ENCODE data around the gene TGFBR3.

Gene TGFBR3

DNA sequence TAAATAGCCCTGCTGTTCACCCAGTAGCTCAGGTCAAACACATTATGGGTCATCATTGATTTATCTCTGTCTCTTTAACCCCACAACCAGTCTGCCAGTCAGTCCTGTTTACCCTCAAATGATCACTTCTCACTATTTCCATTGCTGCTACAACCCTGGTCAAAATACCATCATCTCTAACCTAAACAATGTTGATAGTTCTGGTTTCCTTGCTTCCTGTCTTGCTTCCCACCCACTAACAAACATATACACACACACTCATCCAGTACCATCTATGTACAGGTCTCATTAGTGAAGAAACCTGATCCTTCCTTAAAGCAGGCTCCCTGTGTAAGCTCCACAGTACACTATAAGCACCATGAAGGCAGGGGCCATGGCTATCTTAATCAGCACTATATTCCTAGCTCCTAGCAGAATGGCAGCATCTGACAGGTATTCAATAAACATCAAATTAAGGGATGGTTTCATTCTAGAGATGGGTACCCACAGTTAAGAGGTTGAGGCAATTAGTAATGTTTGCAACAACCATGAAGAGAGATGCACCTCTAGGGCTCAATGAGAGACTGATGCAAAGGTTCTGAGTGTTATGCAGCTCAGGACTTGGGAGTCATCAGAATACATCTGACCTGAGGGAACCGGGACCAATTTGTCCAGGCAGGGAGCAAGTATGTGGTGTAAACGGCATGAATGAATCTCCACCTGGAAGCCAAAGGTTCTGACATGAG lies 10.0 kb upstream of the TGFBR3 start:
- DNase-seq (ENCODE audit: low spot score in 2 of 2): no peak
- in situ Hi-C loops (cut with MboI; ENCODE audit: low sequenced_read_pairs): no loop called here

GRCh38 chr1:91894036-91894761 lies 8.2 kb upstream of the TGFBR3 start:
- no peaks in the 10 kb centered on the region for H3K36me3 ChIP-seq (replicated peaks)
- DNase-seq (ENCODE audit: low spot score in 2 of 2): no peak
- no peaks in the 10 kb centered on the region for H3K9me3 ChIP-seq
- no peaks in the 10 kb centered on the region for H3K27me3 ChIP-seq (ENCODE audit: low read depth)
- no peak overlapping the region for H3K4me3 ChIP-seq
- H3K4me1 ChIP-seq: peaks cover 11% of the 10 kb centered on the region
- in situ Hi-C loops (cut with MboI; ENCODE audit: low sequenced_read_pairs): no loop called here

More for the DNA sequence above, 10.0 kb upstream of the TGFBR3 start:
- Histone ChIP-seq H3K9me3 (no peaks in the 10 kb centered on the region), H3K36me3 (replicated peaks) (no peaks in the 10 kb centered on the region), H3K4me3 (no peak overlapping the region), H3K4me1 (peaks cover 11% of the 10 kb centered on the region), H3K27me3 (ENCODE audit: low read depth) (no peaks in the 10 kb centered on the region)

- in situ Hi-C loops (cut with MboI; ENCODE audit: low sequenced_read_pairs): no loop called here
Observed at GRCh38 chr1:91891969-91892368, 6.0 kb upstream of the TGFBR3 start.

DNA sequence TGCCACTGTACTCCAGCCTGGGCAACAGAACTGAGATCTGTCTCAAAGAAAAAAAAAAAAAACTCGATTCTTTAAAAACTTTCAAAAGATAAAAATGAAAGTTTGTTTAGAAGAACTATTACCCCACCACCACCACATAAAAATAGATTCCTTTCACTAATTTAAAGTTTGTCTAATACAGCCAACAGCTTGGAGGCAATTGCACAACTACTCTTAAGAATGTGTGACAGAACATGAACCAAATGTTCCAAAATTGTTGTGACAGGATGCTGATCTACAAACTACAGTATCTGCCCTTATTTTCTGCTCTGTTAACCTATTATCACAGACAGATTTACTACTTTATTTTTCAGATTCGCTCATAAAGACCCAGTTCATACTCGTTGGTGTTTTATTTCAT lies 5.5 kb upstream of the TGFBR3 start:
- Histone ChIP-seq H3K27me3 (ENCODE audit: low read depth) (no peaks in the 10 kb centered on the region), H3K36me3 (replicated peaks) (no peaks in the 10 kb centered on the region), H3K9me3 (no peaks in the 10 kb centered on the region), H3K4me1 (no peaks in the 10 kb centered on the region; the same call in 1 of the 2 replicates), H3K4me3 (no peak overlapping the region)
- DNase-seq (ENCODE audit: low spot score in 2 of 2): no peak
- in situ Hi-C loops (cut with MboI; ENCODE audit: low sequenced_read_pairs): no loop called here

More at GRCh38 chr1:91891969-91892368, 6.0 kb upstream of the TGFBR3 start:
- Histone ChIP-seq H3K9me3 (no peaks in the 10 kb centered on the region), H3K36me3 (replicated peaks) (no peaks in the 10 kb centered on the region), H3K4me1 (peaks cover 5% of the 10 kb centered on the region), H3K4me3 (no peak overlapping the region), H3K27me3 (ENCODE audit: low read depth) (no peaks in the 10 kb centered on the region)
- DNase-seq (ENCODE audit: low spot score in 2 of 2): no peak

GRCh38 chr1:91889717-91890459 lies 3.9 kb upstream of the TGFBR3 start:
- no peak for DNase-seq (ENCODE audit: low spot score in 2 of 2)
- no peaks in the 10 kb centered on the region for H3K9me3 ChIP-seq

GRCh38 chr1:91885213-91885715 lies 687 bp downstream of the TGFBR3 start:
- Histone ChIP-seq H3K27me3 (ENCODE audit: low read depth) (no peaks in the 10 kb centered on the region), H3K4me1 (no peaks in the 10 kb centered on the region; the same call in none of the 2 replicates), H3K36me3 (replicated peaks) (no peaks in the 10 kb centered on the region), H3K4me3 (peak overlapping the region; percentile 66), H3K9me3 (no peaks in the 10 kb centered on the region)
- in situ Hi-C loops (cut with MboI; ENCODE audit: low sequenced_read_pairs): no loop called here
- DNase-seq (ENCODE audit: low spot score in 2 of 2): peak in 1 of 2 experiments; percentile 36

More at GRCh38 chr1:91889717-91890459, 3.9 kb upstream of the TGFBR3 start:
- Histone ChIP-seq H3K4me3 (no peak overlapping the region), H3K4me1 (no peaks in the 10 kb centered on the region; the same call in 1 of the 2 replicates), H3K27me3 (ENCODE audit: low read depth) (no peaks in the 10 kb centered on the region), H3K36me3 (replicated peaks) (no peaks in the 10 kb centered on the region)
- in situ Hi-C loops (cut with MboI; ENCODE audit: low sequenced_read_pairs): no loop called here

DNA sequence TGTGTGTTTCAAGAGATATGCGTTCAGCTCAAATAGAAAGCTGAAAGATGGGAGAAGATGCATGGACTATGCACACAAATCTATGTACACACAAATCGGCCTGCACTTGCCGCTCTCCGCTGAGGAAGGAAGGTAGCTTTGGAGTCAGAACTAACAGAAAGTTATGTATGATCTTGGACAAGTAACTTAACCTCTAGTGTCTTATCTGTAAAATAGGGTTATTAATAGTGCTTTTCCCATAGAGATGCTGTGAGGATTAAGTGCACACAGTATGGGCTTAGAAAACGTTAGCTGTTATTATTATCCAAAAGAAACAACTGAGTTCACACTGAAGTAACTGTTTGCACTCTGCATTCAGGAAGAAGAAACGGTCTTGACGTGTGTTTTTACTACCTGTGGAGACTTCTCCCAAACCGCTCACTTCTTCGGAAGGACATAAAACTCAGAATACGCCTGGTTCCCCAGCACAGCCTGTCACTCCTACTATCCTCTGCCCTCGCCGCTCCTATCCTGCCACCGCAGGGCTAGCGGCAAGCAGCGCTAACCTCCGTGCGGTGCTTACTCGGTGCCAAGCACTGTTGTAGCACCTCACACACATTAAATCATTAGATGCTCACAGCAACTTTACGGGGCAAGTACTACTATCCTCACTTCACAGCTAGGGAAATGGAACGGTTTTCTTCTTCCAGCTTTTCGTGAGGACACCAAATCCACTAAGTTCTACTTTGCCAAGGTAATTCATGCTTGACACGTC lies 1.3 kb downstream of the TGFBR3 start:
- Histone ChIP-seq H3K4me1 (no peaks in the 10 kb centered on the region; the same call in none of the 2 replicates), H3K36me3 (replicated peaks) (no peaks in the 10 kb centered on the region), H3K4me3 (peak overlapping the region; percentile 66), H3K27me3 (ENCODE audit: low read depth) (no peaks in the 10 kb centered on the region), H3K9me3 (no peaks in the 10 kb centered on the region)
- in situ Hi-C loops (cut with MboI; ENCODE audit: low sequenced_read_pairs): no loop called here
- DNase-seq (ENCODE audit: low spot score in 2 of 2): peak in 1 of 2 experiments; percentile 43

- H3K27me3 ChIP-seq (ENCODE audit: low read depth): no peaks in the 10 kb centered on the region
- no peak overlapping the region for H3K4me3 ChIP-seq
- peak in 1 of 2 experiments; percentile 36 for DNase-seq (ENCODE audit: low spot score in 2 of 2)
- in situ Hi-C loops (cut with MboI; ENCODE audit: low sequenced_read_pairs): no loop called here
- no peaks in the 10 kb centered on the region for H3K36me3 ChIP-seq (replicated peaks)
- H3K9me3 ChIP-seq: no peaks in the 10 kb centered on the region
- H3K4me1 ChIP-seq: no peaks in the 10 kb centered on the region; the same call in none of the 2 replicates
Observed at GRCh38 chr1:91883470-91883869, 2.5 kb downstream of the TGFBR3 start.

GRCh38 chr1:91881280-91881679 lies 4.7 kb downstream of the TGFBR3 start:
- Histone ChIP-seq H3K4me1 (peaks cover 10% of the 10 kb centered on the region), H3K9me3 (no peaks in the 10 kb centered on the region), H3K4me3 (no peak overlapping the region), H3K36me3 (replicated peaks) (no peaks in the 10 kb centered on the region), H3K27me3 (ENCODE audit: low read depth) (no peaks in the 10 kb centered on the region)
- DNase-seq (ENCODE audit: low spot score in 2 of 2): no peak
- in situ Hi-C loops (cut with MboI; ENCODE audit: low sequenced_read_pairs): no loop called here

DNA sequence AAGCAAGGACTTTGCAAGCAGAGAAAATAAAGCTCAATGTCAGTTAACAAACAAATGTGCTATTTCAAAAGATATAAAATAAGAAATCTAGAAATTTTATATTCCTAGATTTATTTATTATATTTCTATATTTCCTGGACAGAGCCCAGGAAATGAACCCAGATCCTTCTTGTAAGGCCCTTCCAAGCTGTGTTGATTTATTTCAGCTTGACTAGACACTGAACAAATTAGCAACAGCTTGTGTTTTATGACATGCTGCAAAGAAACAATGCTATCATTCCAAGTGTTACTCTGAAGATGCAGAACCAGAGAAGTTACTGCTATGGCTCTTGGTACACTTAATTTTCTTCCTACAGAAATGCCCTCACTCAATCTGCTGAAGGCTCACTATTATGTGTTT lies 6.2 kb downstream of the TGFBR3 start:
- Histone ChIP-seq H3K36me3 (replicated peaks) (no peaks in the 10 kb centered on the region), H3K4me3 (no peak overlapping the region), H3K27me3 (ENCODE audit: low read depth) (no peaks in the 10 kb centered on the region), H3K4me1 (peaks cover 10% of the 10 kb centered on the region), H3K9me3 (no peaks in the 10 kb centered on the region)
- no peak for DNase-seq (ENCODE audit: low spot score in 2 of 2)
- in situ Hi-C loops (cut with MboI; ENCODE audit: low sequenced_read_pairs): no loop called here

GRCh38 chr1:91877574-91878208 lies 8.3 kb downstream of the TGFBR3 start:
- no peak overlapping the region for H3K4me3 ChIP-seq
- no peaks in the 10 kb centered on the region for H3K27me3 ChIP-seq (ENCODE audit: low read depth)
- in situ Hi-C loops (cut with MboI; ENCODE audit: low sequenced_read_pairs): no loop called here
- H3K36me3 ChIP-seq (replicated peaks): no peaks in the 10 kb centered on the region
- no peaks in the 10 kb centered on the region for H3K9me3 ChIP-seq
- no peak for DNase-seq (ENCODE audit: low spot score in 2 of 2)
- H3K4me1 ChIP-seq: peaks cover 10% of the 10 kb centered on the region

- Histone ChIP-seq H3K9me3 (no peaks in the 10 kb centered on the region), H3K4me3 (no peak overlapping the region), H3K36me3 (replicated peaks) (no peaks in the 10 kb centered on the region), H3K27me3 (ENCODE audit: low read depth) (no peaks in the 10 kb centered on the region), H3K4me1 (peaks cover 10% of the 10 kb centered on the region)
- in situ Hi-C loops (cut with MboI; ENCODE audit: low sequenced_read_pairs): no loop called here
- peak in 1 of 2 experiments; percentile 73 for DNase-seq (ENCODE audit: low spot score in 2 of 2)
Observed at GRCh38 chr1:91876781-91877573, 9.0 kb downstream of the TGFBR3 start.
